Measurements from ENCODE around the gene ATG2A. TPM values are rescaled to one million over a fixed set of nuclear protein-coding genes. Genes with fewer than 3 reads are reported as not detected.

The ATG2A gene
- total and polyA plus RNA-seq, 10 of the 15 experiments (the other 5 are each of a cell fraction or from before 2014, with no cell fraction given): 0.08 to 19.0 (median 4.6) TPM

DNA sequence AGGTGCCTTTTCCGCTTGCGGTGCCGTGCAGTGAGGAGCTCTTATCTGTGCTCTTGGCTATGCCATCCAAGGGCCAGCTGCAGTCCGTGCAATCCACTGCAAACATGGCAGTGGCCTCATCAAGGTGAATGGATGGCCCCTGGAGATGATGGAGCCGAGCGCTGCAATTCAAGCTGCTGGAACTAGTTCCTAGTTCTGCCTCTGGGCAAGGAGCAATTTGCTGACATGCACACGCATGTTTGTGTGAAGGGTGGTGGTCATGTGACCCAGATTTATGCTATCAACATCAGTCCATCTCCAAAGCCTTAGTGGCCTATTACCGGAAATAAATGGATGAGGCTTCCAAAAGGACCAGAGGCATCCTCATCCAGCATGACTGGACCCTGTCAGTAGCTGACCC is 35.5 kb downstream of the ATG2A start:
- H3K4me1 ChIP-seq (ENCODE audit: control insufficient read depth, insufficient read depth, low read length): peaks cover 22% of the 10 kb centered on the region

More for the DNA sequence above, 35.5 kb downstream of the ATG2A start:
- Histone ChIP-seq H2AFZ (ENCODE audit: control insufficient read depth, low read depth, low read length) (no peak overlapping the region), H3K79me2 (ENCODE audit: control insufficient read depth, insufficient read depth, low read length) (peaks cover 30% of the 10 kb centered on the region), H3K4me3 (no peak overlapping the region), H3K36me3 (ENCODE audit: control insufficient read depth in 2 of 2, insufficient read depth in 2 of 2, low read length in 1 of 2) (no peaks in the 10 kb centered on the region; a peak in 1 of 4 replicates), H4K20me1 (ENCODE audit: control insufficient read depth, insufficient read depth) (peaks cover 3% of the 10 kb centered on the region; the same call in 1 of the 2 replicates), H3K9ac (ENCODE audit: control insufficient read depth, insufficient read depth, low read length) (no peak overlapping the region), H3K27me3 (replicated peaks in 1 of 2; ENCODE audit: control insufficient read depth in 2 of 2, insufficient read depth in 2 of 2, low read length in 1 of 2) (no peaks in the 10 kb centered on the region), H3K4me2 (ENCODE audit: control insufficient read depth, insufficient read depth) (no peak overlapping the region), H3K27ac (ENCODE audit: control insufficient read depth, insufficient read depth) (no peak overlapping the region), H3K9me3 (replicated peaks; ENCODE audit: control insufficient read depth, insufficient read depth, low read length) (no peaks in the 10 kb centered on the region)
- ATAC-seq: no peak
- BruUV-seq (replicated peaks): no TSS peak
- ChIA-PET CTCF (interaction anchor here (0.6 to 30.0 kb wide), 5 partner anchors 8 to 195 kb away, joined by 3 to 1208 read pairs (median 3); partner anchors contain the start of gene CDC42BPG), SMC1A (ENCODE audit: uncharacterized antibody, unreplicated experiment) (interaction anchor here (1.0 to 11.5 kb wide), 3 partner anchors 10 to 31 kb away, joined by 4 to 227 read pairs (median 226); no protein-coding TSS in a partner anchor), POLR2A (interaction anchor here (1.0 to 19.9 kb wide), 2 partner anchors 23 to 103 kb away, joined by 3 to 620 read pairs; partner anchors contain the start of gene SF1), RAD21 (ENCODE audit: unreplicated experiment) (interaction anchor here (0.9 to 12.5 kb wide), 5 partner anchors 9 to 31 kb away, joined by 3 to 253 read pairs (median 3); no protein-coding TSS in a partner anchor)
- WGBS (ENCODE audit: insufficient coverage, insufficient replicate concordance, low lambda C conversion rate, missing lambda C conversion rate): 90% methylated on average over 8 of the region's 8 CpGs
- DNase-seq (ENCODE audit: low read depth, low spot score): no peak
- in situ Hi-C loops (cut with MboI) (no loop called here), intact Hi-C loops (cut with micrococcal nuclease; ENCODE audit: unreplicated experiment) (no loop called here)
- TF ChIP-seq MLLT1 (IDR thresholded peaks at IDR 0.05) (peak; percentile 2; the same call in 1 of the 2 replicates), SMARCA5 (IDR thresholded peaks at IDR 0.05) (no peak)
- no peak for FAIRE-seq
